NOMO-1 treated with DMSO at 0.1 percent for 48 hours (cell line): Measurements from ENCODE around the gene SCAMP2.
A peak's percentile ranks its signal among the peaks of the same experiment; 100 is the strongest.
"Not testable (repeated sequence)": the region's sequence is repeated elsewhere in the genome, so short reads cannot be mapped to it uniquely, and the experiment has no call there.

Experiments
- DNase-seq: peaks from one replicate; lab custom pipeline; 2025; ENCODE audit not compliant: unreplicated experiment; lab: John Stamatoyannopoulos, UW

Gene SCAMP2

GRCh38 chr15:74873036-74873755 is at the start of gene SCAMP2:
TSS of gene SCAMP2 (minus strand) at chr15:74873365. CDS start at chr15:74873255, 110 bp downstream.
- peak; percentile 94 for DNase-seq

- DNase-seq, result no peak
Observed at GRCh38 chr15:74920456-74920855, 47.3 kb upstream of the SCAMP2 start.

- no peak for DNase-seq
Observed at GRCh38 chr15:74917676-74918075, 44.5 kb upstream of the SCAMP2 start.

- not testable (repeated sequence) for DNase-seq
Observed at GRCh38 chr15:74913799-74914198, 40.6 kb upstream of the SCAMP2 start.

- DNase-seq, result no peak
Observed at GRCh38 chr15:74913041-74913440, 39.9 kb upstream of the SCAMP2 start.

GRCh38 chr15:74908635-74909034 is 35.5 kb upstream of the SCAMP2 start:
- DNase-seq, result no peak

- DNase-seq, result no peak
Observed at GRCh38 chr15:74907163-74907870, 34.2 kb upstream of the SCAMP2 start.

GRCh38 chr15:74906450-74907162 is 33.4 kb upstream of the SCAMP2 start, which contains the start of gene FAM219B:
TSS of gene FAM219B (minus strand) at chr15:74906851. CDS start at chr15:74906800, 51 bp downstream.
- peak; percentile 86 for DNase-seq

- peak; percentile 17 for DNase-seq
Observed at GRCh38 chr15:74906067-74906449, 32.9 kb upstream of the SCAMP2 start.

GRCh38 chr15:74904190-74904805 is 31.1 kb upstream of the SCAMP2 start:
- no peak for DNase-seq

GRCh38 chr15:74903676-74904075 is 30.5 kb upstream of the SCAMP2 start:
- no peak for DNase-seq

- DNase-seq, result no peak
Observed at GRCh38 chr15:74902295-74903075, 29.3 kb upstream of the SCAMP2 start.

GRCh38 chr15:74901612-74902063 is 28.5 kb upstream of the SCAMP2 start:
- DNase-seq, result peak; percentile 75

- no peak for DNase-seq
Observed at GRCh38 chr15:74897300-74897701, 24.1 kb upstream of the SCAMP2 start.

GRCh38 chr15:74896316-74896715 is 23.2 kb upstream of the SCAMP2 start:
- DNase-seq, result no peak

GRCh38 chr15:74895830-74896229 is 22.7 kb upstream of the SCAMP2 start:
- no peak for DNase-seq

- DNase-seq, result not testable (repeated sequence)
Observed at GRCh38 chr15:74894383-74894782, 21.2 kb upstream of the SCAMP2 start.

GRCh38 chr15:74893627-74894026 is 20.5 kb upstream of the SCAMP2 start:
- no peak for DNase-seq

GRCh38 chr15:74892931-74893330 is 19.8 kb upstream of the SCAMP2 start:
- no peak for DNase-seq

- no peak for DNase-seq
Observed at GRCh38 chr15:74892313-74892712, 19.1 kb upstream of the SCAMP2 start.
